ENCODE results near the gene FBXL7. TPM values are rescaled to one million over a fixed set of nuclear protein-coding genes. Genes with fewer than 3 reads are reported as not detected.

The FBXL7 gene
- total RNA-seq, 6 experiments from 2014 or later, result 12.7 to 19.2 (median 16.8) TPM

DNA sequence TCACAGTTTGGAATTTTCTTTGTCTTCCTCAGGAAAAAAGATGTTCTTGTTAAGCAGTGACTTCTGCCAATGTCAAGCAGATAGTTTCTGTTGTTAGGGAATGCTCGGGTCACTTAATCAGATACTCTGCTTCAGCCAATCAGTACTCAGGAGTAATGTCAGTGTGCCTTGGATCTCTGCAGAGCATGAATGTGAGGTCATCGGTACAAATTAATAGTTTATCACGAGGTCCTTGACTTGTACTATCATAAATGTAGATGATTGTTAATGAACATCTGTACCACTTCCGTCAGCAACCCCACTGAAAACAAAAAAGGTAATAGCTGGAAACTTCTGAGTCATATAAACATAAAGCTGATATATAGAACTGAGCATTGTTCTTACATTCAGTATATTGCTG lies 73.6 kb downstream of the FBXL7 start:
- Mint-ChIP-seq H3K4me3 (no peak overlapping the region), H3K27me3 (ENCODE audit: insufficient read depth) (no peaks in the 10 kb centered on the region), H3K36me3 (ENCODE audit: low read depth) (no peaks in the 10 kb centered on the region), H3K4me1 (ENCODE audit: low read depth) (peaks cover 35% of the 10 kb centered on the region), H3K9me3 (no peaks in the 10 kb centered on the region), H3K27ac (no peak overlapping the region)
- no peak for DNase-seq
- TF ChIP-seq, protein P1, sequence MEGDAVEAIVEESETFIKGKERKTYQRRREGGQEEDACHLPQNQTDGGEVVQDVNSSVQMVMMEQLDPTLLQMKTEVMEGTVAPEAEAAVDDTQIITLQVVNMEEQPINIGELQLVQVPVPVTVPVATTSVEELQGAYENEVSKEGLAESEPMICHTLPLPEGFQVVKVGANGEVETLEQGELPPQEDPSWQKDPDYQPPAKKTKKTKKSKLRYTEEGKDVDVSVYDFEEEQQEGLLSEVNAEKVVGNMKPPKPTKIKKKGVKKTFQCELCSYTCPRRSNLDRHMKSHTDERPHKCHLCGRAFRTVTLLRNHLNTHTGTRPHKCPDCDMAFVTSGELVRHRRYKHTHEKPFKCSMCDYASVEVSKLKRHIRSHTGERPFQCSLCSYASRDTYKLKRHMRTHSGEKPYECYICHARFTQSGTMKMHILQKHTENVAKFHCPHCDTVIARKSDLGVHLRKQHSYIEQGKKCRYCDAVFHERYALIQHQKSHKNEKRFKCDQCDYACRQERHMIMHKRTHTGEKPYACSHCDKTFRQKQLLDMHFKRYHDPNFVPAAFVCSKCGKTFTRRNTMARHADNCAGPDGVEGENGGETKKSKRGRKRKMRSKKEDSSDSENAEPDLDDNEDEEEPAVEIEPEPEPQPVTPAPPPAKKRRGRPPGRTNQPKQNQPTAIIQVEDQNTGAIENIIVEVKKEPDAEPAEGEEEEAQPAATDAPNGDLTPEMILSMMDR (IDR thresholded peaks at IDR 0.05), result no peak

DNA sequence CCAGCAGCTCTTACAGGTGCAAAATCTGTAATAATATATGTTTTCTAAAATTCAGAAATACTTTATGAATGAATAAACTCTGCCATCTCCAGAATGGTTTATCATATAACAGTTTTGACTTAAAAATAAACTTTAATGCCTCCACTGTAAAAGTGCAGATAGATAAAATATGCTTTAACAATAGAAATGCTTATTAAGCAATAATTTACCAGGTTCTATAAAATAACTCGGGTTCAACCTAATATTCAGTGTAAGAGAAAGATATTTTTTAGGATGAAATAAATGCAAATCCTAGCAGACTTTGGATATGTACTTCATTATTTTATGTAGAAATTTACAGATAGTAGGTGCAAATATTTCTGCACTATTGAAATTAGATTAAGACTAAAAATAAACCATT lies 74.1 kb downstream of the FBXL7 start:
- no peak for DNase-seq
- H3K27ac Mint-ChIP-seq, result no peak overlapping the region
- no peaks in the 10 kb centered on the region for H3K9me3 Mint-ChIP-seq
- no peak overlapping the region for H3K4me3 Mint-ChIP-seq
- no peaks in the 10 kb centered on the region for H3K27me3 Mint-ChIP-seq (ENCODE audit: insufficient read depth)
- H3K4me1 Mint-ChIP-seq (ENCODE audit: low read depth), result peaks cover 36% of the 10 kb centered on the region
- TF ChIP-seq, protein P1 (IDR thresholded peaks at IDR 0.05), result no peak
- no peaks in the 10 kb centered on the region for H3K36me3 Mint-ChIP-seq (ENCODE audit: low read depth)

DNA sequence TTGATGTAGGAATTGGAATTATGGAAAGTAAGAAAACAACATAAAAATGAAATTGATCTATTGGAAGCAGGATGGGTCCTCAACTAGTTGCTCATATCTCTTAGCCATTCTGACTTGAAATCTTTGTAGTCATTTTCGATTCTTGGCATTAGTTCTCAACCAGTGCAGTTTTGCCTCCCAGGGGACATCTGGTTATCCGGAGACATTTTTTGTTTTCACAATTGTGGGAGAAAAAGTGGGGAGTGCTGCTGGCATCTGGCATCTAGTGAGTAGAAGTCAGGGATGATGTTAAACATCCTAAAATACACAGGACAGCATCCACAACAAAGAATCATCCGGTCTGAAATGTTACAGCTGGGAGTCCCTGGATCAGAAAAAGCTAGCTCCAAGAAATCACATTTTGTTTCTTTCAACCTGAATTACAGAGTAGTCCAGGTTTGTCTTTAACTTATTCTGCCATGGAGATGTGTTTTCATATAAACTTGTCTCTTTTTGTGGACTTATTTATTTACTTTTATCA lies 74.9 kb downstream of the FBXL7 start:
- no peak for DNase-seq
- TF ChIP-seq, protein P1 (IDR thresholded peaks at IDR 0.05), result no peak
- H3K9me3 Mint-ChIP-seq, result no peaks in the 10 kb centered on the region
- no peaks in the 10 kb centered on the region for H3K36me3 Mint-ChIP-seq (ENCODE audit: low read depth)
- H3K27me3 Mint-ChIP-seq (ENCODE audit: insufficient read depth), result no peaks in the 10 kb centered on the region; the same call in 1 of the 2 replicates
- no peak overlapping the region for H3K4me3 Mint-ChIP-seq
- no peak overlapping the region for H3K27ac Mint-ChIP-seq
- peaks cover 43% of the 10 kb centered on the region for H3K4me1 Mint-ChIP-seq (ENCODE audit: low read depth)

DNA sequence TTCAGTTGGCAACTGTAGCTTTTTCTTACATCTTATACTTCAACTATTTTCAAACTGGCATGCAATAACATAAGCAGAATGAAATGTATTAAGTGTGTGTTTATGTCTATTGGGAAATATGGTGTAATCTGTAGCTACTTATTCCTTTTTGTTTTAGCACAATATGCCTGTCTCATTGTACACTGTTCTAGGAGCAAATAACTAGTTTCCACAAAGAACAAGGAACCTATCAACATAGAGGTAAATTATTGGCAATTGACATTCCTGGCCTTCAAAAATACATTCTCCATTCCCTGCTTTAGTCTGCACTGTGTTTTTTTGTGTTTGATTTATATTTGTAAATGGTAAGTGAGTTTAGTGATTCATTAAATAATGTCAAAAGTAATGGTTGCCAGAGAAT lies 75.7 kb downstream of the FBXL7 start:
- DNase-seq, result no peak
- H3K36me3 Mint-ChIP-seq (ENCODE audit: low read depth), result peaks cover 5% of the 10 kb centered on the region

DNA sequence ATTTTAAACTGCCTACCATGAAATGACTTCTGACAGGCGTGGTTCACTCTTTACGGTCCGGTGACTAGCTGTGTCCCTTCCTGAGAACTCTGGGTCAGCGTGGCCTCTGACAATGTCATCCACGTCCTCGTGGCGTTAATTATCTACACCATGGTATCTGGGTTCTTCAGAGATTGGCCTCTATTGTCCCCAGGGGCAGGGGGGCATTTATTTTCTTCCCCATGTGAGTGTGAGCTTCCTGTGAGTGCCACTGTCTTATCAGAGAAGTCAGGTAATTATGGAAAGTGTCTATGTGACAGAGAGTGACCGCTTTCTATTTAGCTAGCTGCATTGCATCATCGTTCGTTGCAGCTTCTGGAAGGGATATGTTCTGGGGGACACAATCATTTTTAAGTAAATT lies 77.2 kb downstream of the FBXL7 start:
- H3K36me3 Mint-ChIP-seq (ENCODE audit: low read depth), result peaks cover 15% of the 10 kb centered on the region
- DNase-seq, result no peak

More for the DNA sequence above, 75.7 kb downstream of the FBXL7 start:
- TF ChIP-seq, protein P1 (IDR thresholded peaks at IDR 0.05), result no peak
- H3K4me1 Mint-ChIP-seq (ENCODE audit: low read depth), result peaks cover 44% of the 10 kb centered on the region
- no peaks in the 10 kb centered on the region; the same call in 1 of the 2 replicates for H3K27me3 Mint-ChIP-seq (ENCODE audit: insufficient read depth)
- no peaks in the 10 kb centered on the region for H3K9me3 Mint-ChIP-seq
- H3K4me3 Mint-ChIP-seq, result no peak overlapping the region
- no peak overlapping the region for H3K27ac Mint-ChIP-seq

More for the DNA sequence above, 77.2 kb downstream of the FBXL7 start:
- peaks cover 44% of the 10 kb centered on the region for H3K4me1 Mint-ChIP-seq (ENCODE audit: low read depth)
- H3K9me3 Mint-ChIP-seq, result no peaks in the 10 kb centered on the region
- no peaks in the 10 kb centered on the region; the same call in 1 of the 2 replicates for H3K27me3 Mint-ChIP-seq (ENCODE audit: insufficient read depth)
- H3K4me3 Mint-ChIP-seq, result no peak overlapping the region
- TF ChIP-seq, protein P1 (IDR thresholded peaks at IDR 0.05), result no peak
- no peak overlapping the region for H3K27ac Mint-ChIP-seq
